Upper lobe of left lung (tissue), 4 donors: ENCODE measurements around the gene CPM.

Source experiments
- POLR2A ChIP-seq, 4 donors: fragments of 450-650 bp; IDR thresholded peaks; one replicate each; pipeline ENCODE4 v1.5.1; 2016 to 2017; ENCODE audit warnings: antibody characterized with exemption in 4 of 4, mild to moderate bottlenecking in 2 of 4
- POLR2AphosphoS5 ChIP-seq, 2 donors: sonication (generic); formaldehyde crosslinking; IDR thresholded peaks; one replicate each; pipeline ENCODE4 v1.5.1; 2017; ENCODE audit warnings: antibody characterized with exemption in 2 of 2

- no peak for TF ChIP-seq POLR2A (IDR thresholded peaks at IDR 0.05)
- no peak for TF ChIP-seq POLR2AphosphoS5 (IDR thresholded peaks at IDR 0.05)
Observed at GRCh38 chr12:68813242-68813593, 119.8 kb downstream of the CPM start.
